ENCODE results near the gene TMEM80.

Gene TMEM80

DNA sequence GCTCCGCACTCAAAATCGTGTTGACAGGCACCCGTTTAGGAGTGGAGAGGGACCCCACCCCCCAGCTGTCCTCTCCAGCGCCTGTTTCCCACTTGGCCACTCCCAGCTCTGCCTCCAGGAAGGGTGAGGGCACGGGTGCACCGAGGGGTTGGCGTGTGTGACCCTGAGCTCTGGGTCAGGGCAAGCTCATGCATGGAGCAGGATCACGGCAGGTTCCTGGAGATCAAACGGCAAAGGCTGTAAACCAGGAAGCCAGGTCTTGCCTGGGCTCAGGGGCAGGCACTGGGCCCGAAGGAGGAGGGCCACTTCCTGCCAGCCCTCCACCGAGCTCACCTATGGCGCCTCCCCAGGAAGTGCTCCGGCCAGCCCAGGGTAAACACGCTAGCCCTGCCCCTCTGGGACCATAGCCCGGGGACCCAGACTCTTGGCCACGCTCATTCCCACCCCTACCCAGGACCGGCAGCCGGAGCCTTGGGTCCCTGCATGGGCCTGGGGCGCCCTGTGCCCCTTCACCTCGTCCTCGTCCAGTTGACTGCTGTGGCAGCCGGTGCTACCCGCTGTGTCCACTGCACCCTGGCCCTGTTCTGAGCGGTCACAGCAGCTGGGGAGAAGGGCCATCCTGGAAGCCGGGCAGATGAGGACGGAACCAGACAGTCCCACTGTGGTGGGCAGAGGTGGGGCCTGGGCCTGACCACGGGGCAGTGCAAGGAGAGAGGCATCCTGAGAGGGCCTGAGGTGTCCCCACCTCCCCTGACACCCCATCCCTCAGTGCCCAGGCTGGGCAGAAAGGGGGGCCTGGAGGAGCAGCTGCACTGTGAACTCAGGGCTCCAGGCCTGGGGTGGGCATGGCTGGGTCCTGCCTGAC, 9.4 kb downstream of the TMEM80 start:
- in situ Hi-C loops (cut with MboI; ENCODE audit: low sequenced_read_pairs, unreplicated experiment): no loop called here
- TF ChIP-seq, protein P1, sequence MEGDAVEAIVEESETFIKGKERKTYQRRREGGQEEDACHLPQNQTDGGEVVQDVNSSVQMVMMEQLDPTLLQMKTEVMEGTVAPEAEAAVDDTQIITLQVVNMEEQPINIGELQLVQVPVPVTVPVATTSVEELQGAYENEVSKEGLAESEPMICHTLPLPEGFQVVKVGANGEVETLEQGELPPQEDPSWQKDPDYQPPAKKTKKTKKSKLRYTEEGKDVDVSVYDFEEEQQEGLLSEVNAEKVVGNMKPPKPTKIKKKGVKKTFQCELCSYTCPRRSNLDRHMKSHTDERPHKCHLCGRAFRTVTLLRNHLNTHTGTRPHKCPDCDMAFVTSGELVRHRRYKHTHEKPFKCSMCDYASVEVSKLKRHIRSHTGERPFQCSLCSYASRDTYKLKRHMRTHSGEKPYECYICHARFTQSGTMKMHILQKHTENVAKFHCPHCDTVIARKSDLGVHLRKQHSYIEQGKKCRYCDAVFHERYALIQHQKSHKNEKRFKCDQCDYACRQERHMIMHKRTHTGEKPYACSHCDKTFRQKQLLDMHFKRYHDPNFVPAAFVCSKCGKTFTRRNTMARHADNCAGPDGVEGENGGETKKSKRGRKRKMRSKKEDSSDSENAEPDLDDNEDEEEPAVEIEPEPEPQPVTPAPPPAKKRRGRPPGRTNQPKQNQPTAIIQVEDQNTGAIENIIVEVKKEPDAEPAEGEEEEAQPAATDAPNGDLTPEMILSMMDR (IDR thresholded peaks at IDR 0.05; ENCODE audit: borderline replicate concordance, control extremely low read depth, extremely low read depth, insufficient read depth, missing control alignments): no peak
- no peak for DNase-seq (ENCODE audit: low spot score)

DNA sequence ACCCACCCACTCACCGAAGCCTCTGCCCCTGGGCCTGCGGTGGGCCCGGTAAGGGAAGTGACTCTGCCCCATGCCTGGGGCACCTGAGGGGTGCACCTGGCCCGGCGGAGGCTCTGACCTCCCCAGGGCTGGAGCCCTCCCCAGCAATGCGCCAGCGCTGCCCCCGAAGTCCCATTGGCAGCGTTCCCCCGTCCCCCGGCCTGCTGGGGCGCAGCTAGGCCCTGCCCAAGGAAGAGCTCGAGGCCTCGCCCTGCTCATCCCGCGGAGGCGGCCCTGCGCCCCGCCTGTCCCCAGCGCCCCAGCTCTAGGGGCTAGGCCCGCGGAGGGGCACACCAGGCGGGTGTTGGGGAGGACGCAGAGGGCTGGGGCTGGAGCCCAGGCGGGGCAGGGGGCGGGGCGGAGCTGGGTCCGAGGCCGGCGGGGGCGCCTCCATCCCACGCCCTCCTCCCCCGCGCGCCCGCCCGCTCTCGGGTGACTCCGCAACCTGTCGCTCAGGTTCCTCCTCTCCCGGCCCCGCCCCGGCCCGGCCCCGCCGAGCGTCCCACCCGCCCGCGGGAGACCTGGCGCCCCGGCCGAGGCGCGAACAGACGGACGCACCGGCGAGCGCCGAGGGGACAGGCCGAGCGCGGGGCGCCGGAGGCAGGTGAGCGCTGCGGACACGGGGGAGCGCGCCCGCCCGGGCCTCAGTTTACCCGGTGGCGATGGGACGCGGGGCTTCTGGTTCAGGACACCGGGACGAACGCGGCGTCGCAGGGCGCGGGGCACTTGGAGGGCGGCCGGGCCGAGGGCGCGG, 10.2 kb downstream of the TMEM80 start, which contains the start of gene EPS8L2:
Gene EPS8L2 (plus strand): TSS at position 586 of the 793 bp plus-strand sequence. CDS start 3,177 bp downstream, outside the sequence.
- DNase-seq (ENCODE audit: low spot score): no peak
- in situ Hi-C loops (cut with MboI; ENCODE audit: low sequenced_read_pairs, unreplicated experiment): no loop called here
- TF ChIP-seq, protein P1 (IDR thresholded peaks at IDR 0.05; ENCODE audit: borderline replicate concordance, control extremely low read depth, extremely low read depth, insufficient read depth, missing control alignments): no peak

DNA sequence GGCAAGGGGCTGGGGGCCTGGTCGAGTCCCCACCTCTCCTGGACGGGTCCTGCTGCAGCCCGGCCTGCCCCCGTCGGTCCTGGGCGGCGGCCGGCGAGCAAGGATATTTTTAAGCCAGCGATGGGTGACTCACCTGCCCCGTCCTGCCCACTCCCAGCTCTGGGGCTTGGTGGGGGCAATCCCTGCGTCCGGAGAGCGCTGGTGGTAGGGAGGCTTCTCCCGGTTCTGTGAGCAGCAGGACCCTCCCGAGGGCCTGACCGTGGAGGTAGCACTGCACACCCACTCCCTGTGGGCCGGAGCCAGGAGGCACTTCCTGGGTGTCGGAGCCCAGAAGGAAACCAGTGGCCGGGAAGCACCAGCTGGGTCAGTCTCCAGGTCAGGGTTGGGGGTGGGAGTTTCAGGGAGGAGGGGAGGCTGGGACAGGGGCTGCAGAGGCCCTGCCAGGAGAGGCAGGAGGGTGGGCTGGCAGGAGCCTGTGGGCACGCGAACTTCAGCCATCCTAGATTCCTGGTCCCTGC, 10.9 kb downstream of the TMEM80 start:
- TF ChIP-seq, protein P1 (IDR thresholded peaks at IDR 0.05; ENCODE audit: borderline replicate concordance, control extremely low read depth, extremely low read depth, insufficient read depth, missing control alignments): no peak
- in situ Hi-C loops (cut with MboI; ENCODE audit: low sequenced_read_pairs, unreplicated experiment): no loop called here
- no peak for DNase-seq (ENCODE audit: low spot score)

DNA sequence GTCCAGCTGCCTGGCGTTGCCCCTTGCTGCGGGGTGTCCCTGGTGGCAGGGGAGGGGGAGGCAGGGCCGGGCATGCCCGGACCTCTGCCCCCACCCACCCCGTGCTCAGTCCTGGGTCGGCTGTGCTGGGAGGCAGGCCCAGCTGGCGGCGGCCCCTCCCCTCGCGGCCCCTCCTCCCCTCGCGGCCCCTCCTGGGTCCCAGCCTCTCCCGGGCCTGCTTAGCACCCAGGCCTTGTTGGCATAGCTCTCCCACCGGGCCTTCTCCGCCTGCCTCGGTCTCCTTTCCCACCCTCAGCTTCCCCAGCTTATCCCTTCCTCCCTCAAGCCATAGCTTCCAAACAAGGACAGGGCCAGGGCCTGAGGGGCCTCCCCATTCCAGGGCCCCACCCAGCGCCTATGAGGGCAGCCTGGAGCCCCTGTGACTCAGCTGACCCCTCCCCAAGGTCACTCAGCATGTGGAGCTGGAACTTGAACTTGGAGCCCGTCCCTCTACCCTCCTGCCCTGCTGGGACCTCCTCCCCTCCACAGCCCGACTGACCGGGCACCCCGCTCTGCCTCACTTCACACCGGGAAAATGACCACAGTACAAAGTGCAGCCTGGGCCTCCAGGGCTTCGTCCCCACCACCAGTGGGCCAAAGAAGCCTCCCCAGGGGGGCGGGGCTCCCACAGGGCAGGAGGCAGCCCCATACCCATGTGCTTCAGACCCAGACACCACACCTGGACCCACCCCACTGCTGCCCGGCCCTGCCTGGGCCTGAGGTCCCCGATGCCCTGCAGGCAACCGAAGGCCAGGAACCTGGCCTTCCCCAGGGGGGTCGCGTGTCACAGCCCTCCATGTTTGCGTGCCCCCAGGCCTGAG, 11.6 kb downstream of the TMEM80 start:
- in situ Hi-C loops (cut with MboI; ENCODE audit: low sequenced_read_pairs, unreplicated experiment): no loop called here
- TF ChIP-seq, protein P1 (IDR thresholded peaks at IDR 0.05; ENCODE audit: borderline replicate concordance, control extremely low read depth, extremely low read depth, insufficient read depth, missing control alignments): no peak
- DNase-seq (ENCODE audit: low spot score): no peak

DNA sequence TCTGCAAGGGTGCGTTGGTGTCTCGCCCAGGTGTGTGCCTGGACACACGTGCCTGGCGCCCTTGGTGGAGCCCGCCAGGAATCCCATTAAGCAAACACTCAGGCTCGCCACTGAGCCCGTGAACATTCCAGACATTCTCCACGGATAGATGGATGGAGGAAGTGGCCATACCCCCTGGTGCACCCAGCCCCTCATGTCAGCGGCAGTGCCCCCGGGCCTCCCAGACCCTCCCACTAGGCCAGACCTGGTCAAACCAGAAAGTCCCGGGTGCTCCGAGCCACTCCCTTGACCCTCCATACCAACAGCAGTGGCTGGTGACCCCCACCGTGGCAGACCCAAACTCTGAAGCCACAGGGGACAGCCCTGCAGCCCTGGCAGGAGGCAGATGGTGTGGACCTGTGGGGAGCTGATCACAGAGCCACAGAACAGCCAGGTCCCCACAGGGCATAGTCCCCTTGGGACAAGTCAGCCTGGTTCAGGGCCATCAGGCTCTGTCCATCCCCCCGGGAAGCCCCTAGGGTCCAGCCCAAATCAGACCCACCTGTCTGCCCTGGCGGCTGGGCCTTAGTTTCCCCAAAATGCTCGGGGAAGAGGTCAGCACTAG, 12.3 kb downstream of the TMEM80 start:
- in situ Hi-C loops (cut with MboI; ENCODE audit: low sequenced_read_pairs, unreplicated experiment): no loop called here
- DNase-seq (ENCODE audit: low spot score): no peak
- TF ChIP-seq, protein P1 (IDR thresholded peaks at IDR 0.05; ENCODE audit: borderline replicate concordance, control extremely low read depth, extremely low read depth, insufficient read depth, missing control alignments): no peak

All from GM13976 (cell line).